Peyer's patch (tissue), 4 donors: ENCODE results near the gene OBI1.

ENCODE experiments used
- POLR2A ChIP-seq, 2 donors: fragments of 450-650 bp; IDR thresholded peaks; one replicate each; pipeline ENCODE4 v1.5.1; 2017; ENCODE audit warnings: antibody characterized with exemption in 2 of 2, mild to moderate bottlenecking in 2 of 2, moderate library complexity in 2 of 2
- TF ChIP-seq, protein P1 (sequence below), 6 experiments: fragments of 450-650 bp in 4 of 6; fragments of 200-600 bp in 2 of 6; sonication (generic) in 1 of 6; IDR thresholded peaks; one replicate each; pipeline ENCODE4 v1.5.1; 2017 to 2019; ENCODE audit warnings: antibody characterized with exemption in 6 of 6, mild to moderate bottlenecking in 3 of 6, moderate library complexity in 1 of 6

DNA sequence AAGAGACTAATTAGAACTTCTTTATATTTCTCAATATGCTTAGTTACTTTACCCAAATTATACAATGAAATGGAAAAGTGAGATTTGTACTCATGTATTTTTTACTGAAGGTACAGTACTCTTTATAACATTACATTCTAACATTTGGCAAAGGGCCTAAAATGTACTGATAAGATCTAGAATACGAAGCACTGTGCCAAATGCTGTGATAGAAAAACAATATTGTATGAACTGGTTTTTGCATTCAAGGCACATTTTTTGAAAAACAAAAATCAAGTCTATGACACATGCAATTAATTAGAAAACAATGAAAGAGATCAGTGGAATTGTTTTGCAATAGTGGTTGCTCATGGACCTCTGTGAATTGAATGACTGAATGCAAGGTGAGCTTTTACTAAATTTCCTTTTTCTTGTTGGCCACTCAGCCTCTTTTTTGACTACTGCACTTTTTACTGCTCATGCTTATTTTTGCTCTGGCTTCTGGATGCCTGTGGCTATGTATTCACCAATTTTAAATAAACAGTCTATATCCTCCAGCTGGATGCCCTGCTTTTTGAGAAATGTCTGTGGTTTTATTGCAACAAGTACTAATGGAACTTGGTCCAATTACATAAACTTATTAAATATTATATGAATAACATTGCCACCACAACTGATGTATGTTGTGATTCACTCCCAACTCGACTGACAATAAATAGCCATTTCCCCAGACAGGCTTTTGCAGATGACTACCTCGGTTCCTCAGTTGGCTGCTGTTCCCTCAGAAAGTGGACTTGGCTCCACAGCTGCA, 41.4 kb upstream of the OBI1 start:
- TF ChIP-seq, protein P1, sequence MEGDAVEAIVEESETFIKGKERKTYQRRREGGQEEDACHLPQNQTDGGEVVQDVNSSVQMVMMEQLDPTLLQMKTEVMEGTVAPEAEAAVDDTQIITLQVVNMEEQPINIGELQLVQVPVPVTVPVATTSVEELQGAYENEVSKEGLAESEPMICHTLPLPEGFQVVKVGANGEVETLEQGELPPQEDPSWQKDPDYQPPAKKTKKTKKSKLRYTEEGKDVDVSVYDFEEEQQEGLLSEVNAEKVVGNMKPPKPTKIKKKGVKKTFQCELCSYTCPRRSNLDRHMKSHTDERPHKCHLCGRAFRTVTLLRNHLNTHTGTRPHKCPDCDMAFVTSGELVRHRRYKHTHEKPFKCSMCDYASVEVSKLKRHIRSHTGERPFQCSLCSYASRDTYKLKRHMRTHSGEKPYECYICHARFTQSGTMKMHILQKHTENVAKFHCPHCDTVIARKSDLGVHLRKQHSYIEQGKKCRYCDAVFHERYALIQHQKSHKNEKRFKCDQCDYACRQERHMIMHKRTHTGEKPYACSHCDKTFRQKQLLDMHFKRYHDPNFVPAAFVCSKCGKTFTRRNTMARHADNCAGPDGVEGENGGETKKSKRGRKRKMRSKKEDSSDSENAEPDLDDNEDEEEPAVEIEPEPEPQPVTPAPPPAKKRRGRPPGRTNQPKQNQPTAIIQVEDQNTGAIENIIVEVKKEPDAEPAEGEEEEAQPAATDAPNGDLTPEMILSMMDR (IDR thresholded peaks at IDR 0.05), result no peak
- TF ChIP-seq POLR2A (IDR thresholded peaks at IDR 0.05), result no peak
